A673 (cell line): ENCODE measurements around the gene TENM4.

ENCODE experiments used
- EZH2 ChIP-seq: fragments of 200-600 bp; sonication (generic); IDR thresholded peaks from 2 replicates; pipeline ENCODE4 v1.6.1; 2017; ENCODE audit warnings: borderline replicate concordance, low read depth, mild to moderate bottlenecking, mixed read lengths, antibody characterized with exemption, low read length; ENCODE audit not compliant: poor library complexity, severe bottlenecking
- TF ChIP-seq, protein P1 (sequence below): fragments of 300-800, 200-600 bp; sonication (generic); conservative IDR thresholded peaks from 2 replicates; pipeline ENCODE4 v1.5.1; 2017; ENCODE audit warnings: low read depth, mild to moderate bottlenecking, antibody characterized with exemption, low read length, moderate library complexity, mixed read lengths

DNA sequence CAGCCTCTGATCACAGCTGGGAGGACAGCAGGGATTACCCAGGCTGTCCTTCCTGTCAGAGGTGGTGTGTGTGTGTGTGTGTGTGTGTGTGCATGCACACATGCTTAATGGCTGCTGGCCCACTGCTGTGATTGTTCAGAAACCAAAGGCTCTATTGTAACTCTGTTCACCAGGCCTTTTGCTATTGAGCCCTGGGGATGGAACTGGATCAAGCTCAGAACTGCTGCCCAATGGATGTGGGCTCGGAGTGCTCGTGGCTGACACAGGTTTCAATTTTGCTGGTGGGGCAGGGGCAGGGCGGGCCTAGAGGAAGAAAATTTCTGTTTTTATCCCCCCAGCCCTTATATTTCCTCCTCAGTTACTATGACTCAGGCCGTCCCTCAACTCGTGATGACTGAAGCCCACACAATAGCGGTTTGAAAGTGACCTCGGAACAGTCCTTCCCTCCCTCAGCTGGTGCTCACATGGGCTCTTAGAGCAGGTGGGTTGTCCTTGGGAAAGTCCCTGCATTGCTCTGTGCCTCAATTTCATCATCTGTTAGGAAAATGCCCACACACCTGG, 359.3 kb downstream of the TENM4 start:
- TF ChIP-seq, protein P1, sequence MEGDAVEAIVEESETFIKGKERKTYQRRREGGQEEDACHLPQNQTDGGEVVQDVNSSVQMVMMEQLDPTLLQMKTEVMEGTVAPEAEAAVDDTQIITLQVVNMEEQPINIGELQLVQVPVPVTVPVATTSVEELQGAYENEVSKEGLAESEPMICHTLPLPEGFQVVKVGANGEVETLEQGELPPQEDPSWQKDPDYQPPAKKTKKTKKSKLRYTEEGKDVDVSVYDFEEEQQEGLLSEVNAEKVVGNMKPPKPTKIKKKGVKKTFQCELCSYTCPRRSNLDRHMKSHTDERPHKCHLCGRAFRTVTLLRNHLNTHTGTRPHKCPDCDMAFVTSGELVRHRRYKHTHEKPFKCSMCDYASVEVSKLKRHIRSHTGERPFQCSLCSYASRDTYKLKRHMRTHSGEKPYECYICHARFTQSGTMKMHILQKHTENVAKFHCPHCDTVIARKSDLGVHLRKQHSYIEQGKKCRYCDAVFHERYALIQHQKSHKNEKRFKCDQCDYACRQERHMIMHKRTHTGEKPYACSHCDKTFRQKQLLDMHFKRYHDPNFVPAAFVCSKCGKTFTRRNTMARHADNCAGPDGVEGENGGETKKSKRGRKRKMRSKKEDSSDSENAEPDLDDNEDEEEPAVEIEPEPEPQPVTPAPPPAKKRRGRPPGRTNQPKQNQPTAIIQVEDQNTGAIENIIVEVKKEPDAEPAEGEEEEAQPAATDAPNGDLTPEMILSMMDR: no peak
- TF ChIP-seq EZH2: no peak
